Kidney (tissue), 14 donors: ENCODE data around the gene NUDT8. TPM values are rescaled to one million over a fixed set of nuclear protein-coding genes. Genes with fewer than 3 reads are reported as not detected.

ENCODE experiments used
- DNase-seq, 5 donors: peaks; one replicate each; pipeline ENCODE4 v3.0.0-alpha.2; 2013 to 2020
- FAIRE-seq: peaks from 2 replicates; lab custom pipeline; 2012; peaks lifted over from hg19 to GRCh38; lab: Jason Lieb, UNC
- H3K27ac ChIP-seq, 2 donors: one replicate each; pipeline ENCODE4 v1.7.0; 2013; ENCODE audit warnings: low read depth in 2 of 2, low read length in 2 of 2, inconsistent platforms in 1 of 2
- H3K27me3 ChIP-seq: one replicate; pipeline ENCODE4 v1.7.1; 2013; ENCODE audit warnings: low read length, inconsistent platforms; ENCODE audit not compliant: control insufficient read depth, insufficient read depth
- H3K36me3 ChIP-seq, 3 donors: one replicate each; pipeline versions ENCODE4 v1.7.0 to v1.7.1; 2013; ENCODE audit warnings: low read length in 3 of 3, control low read depth in 1 of 3, inconsistent platforms in 1 of 3; ENCODE audit not compliant: insufficient read depth in 3 of 3, control insufficient read depth in 2 of 3
- H3K4me1 ChIP-seq, 3 donors: one replicate each; pipeline versions ENCODE4 v1.7.0 to v1.7.1; 2013; ENCODE audit warnings: low read length in 3 of 3, inconsistent platforms in 1 of 3, low read depth in 1 of 3; ENCODE audit not compliant: control insufficient read depth in 2 of 3, insufficient read depth in 2 of 3
- H3K4me3 ChIP-seq, 3 donors: one replicate each; pipeline versions ENCODE4 v1.7.0 to v1.8.1; 2013; ENCODE audit warnings: low read length in 3 of 3, control low read depth in 1 of 3, inconsistent platforms in 1 of 3
- H3K9ac ChIP-seq, 3 donors: one replicate each; pipeline versions ENCODE4 v1.7.0 to v1.7.1; 2013; ENCODE audit warnings: low read length in 3 of 3, control low read depth in 1 of 3, inconsistent platforms in 1 of 3
- H3K9me3 ChIP-seq, 3 donors: one replicate each; pipeline versions ENCODE4 v1.7.0 to v1.7.1; 2013; ENCODE audit warnings: low read length in 3 of 3, control low read depth in 1 of 3, inconsistent platforms in 1 of 3; ENCODE audit not compliant: control insufficient read depth in 2 of 3, insufficient read depth in 1 of 3
- intact Hi-C: fragments of 100-400 bp; cut with DNase I; formaldehyde crosslinking; loops from one replicate; pipeline ENCODE4 v1.11.1; 2022
- polyA plus RNA-seq: library from polyadenylated mRNA; stranded (reverse); fragments of 350-450 nt; fragmentation: Illumina TruSeq; extraction: RNeasy Lipid Tissue Mini Kit (QIAGEN cat#74804); gene quantifications from one replicate; pipeline ENCODE4 v1.2.3, GENCODE V29; 2014; ENCODE audit warnings: low read depth, low replicate concordance; ENCODE audit not compliant: insufficient read depth
- total RNA-seq: library from RNA; stranded (reverse); fragmentation: NEBNext Ultra II Directional; extraction: Animal tissue kit (Norgen Biotek cat#: 25700); gene quantifications from one replicate; pipeline ENCODE4 v1.2.1, GENCODE V29; 2021
- TF ChIP-seq, protein P1 (sequence below): IDR thresholded peaks from 3 replicates; pipeline ENCODE4 v1.5.1; 2012; ENCODE audit warnings: mild to moderate bottlenecking, moderate library complexity, borderline replicate concordance; ENCODE audit not compliant: insufficient read depth; ENCODE audit errors: extremely low read depth
- donor health status: control.
- donor health status: control.
- donor health status: control.
- donor health status: control.
- donor health status: control.
- donor health status: DM: yes; HTN: yes; CAD: no.
- donor health status: Normal renal cell carcinoma (clear cell type).

The NUDT8 gene
- total and polyA plus RNA-seq, 2 donors from 2014 or later, result 11.9 to 57.0 TPM

DNA sequence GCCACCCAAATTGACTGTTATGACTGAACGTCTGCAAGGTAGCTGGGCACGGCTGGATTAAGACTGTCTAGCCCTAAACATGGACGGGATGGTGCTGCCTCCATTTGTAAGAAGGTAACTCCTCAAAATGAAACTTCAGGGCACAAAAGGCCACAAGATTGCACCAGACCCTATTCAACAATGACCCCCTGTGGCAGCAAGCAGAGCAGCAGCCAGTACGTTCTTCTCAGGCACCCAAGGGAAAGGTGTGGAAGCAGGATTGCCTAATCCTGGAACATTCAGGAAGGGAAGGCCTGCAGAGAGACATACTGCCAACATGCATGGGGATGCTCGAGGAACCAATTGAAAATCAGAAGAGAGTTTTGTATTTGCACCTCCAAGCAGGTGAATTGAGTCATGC is 14.3 kb upstream of the NUDT8 start:
- H3K27me3 ChIP-seq, result no peaks in the 10 kb centered on the region
- intact Hi-C loops, result no loop called here
- H3K9ac ChIP-seq, result no peak overlapping the region
- H3K4me3 ChIP-seq, result no peak overlapping the region
- no peaks in the 10 kb centered on the region for H3K36me3 ChIP-seq
- FAIRE-seq (no peak), DNase-seq (no peak)
- TF ChIP-seq, protein P1, sequence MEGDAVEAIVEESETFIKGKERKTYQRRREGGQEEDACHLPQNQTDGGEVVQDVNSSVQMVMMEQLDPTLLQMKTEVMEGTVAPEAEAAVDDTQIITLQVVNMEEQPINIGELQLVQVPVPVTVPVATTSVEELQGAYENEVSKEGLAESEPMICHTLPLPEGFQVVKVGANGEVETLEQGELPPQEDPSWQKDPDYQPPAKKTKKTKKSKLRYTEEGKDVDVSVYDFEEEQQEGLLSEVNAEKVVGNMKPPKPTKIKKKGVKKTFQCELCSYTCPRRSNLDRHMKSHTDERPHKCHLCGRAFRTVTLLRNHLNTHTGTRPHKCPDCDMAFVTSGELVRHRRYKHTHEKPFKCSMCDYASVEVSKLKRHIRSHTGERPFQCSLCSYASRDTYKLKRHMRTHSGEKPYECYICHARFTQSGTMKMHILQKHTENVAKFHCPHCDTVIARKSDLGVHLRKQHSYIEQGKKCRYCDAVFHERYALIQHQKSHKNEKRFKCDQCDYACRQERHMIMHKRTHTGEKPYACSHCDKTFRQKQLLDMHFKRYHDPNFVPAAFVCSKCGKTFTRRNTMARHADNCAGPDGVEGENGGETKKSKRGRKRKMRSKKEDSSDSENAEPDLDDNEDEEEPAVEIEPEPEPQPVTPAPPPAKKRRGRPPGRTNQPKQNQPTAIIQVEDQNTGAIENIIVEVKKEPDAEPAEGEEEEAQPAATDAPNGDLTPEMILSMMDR, result peak; percentile 12
- H3K27ac ChIP-seq, result no peak overlapping the region
- peaks cover 0 to 13% (median 6%) of the 10 kb centered on the region in 3 donors for H3K4me1 ChIP-seq
- H3K9me3 ChIP-seq, result no peaks in the 10 kb centered on the region

DNA sequence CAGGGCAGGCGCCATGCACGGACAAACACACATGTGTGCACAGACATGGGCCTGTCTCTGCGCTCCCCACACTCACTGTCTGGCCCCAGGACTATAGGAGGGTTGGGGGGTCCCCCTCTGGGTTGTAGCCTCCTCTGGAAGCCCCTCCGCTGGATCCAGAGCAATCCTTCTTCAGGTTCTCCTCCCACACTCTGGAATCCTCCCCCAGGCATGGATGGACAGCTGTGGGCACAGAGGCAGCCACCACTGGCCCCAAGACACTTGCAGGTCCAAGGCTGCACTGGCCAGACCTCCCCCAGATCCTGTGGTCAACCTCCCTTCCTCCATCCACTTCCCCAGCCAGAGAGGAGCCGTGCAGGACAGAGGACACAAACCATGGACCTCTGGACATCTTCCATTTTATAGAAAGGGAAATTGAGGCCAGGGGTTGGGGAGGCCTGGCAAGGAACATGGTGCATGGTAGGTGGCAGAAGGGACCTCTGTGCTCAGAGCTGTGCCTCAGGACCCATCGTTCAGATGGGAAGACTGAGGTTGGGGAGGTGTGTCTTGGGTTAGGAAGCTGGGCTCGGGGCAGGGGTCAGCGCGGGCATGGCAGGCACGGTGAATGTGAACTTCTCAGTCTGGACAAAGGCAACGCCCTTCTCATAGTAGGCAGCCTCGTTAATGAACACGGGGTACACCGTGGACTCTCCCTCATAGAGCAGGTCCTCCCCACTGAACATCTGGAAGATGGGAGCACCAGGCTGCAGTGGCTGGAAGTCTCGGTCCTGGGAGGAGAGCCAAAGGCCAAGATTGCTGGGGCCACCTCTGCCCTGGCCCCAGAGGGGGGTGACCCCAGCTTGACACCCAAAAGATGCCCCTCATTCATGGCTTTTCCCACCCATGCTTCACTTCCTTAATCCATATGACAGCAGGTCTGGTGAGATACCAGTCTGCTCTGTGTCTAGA is 12.7 kb upstream of the NUDT8 start:
- H3K27ac ChIP-seq, result no peak overlapping the region
- no peak overlapping the region for H3K4me3 ChIP-seq
- intact Hi-C loops, result no loop called here
- H3K9ac ChIP-seq, result no peak overlapping the region
- FAIRE-seq (no peak), DNase-seq (peak in 1 of 5 donors; percentile 59)
- TF ChIP-seq, protein P1, result no peak
- H3K4me1 ChIP-seq, result peaks cover 0 to 11% (median 6%) of the 10 kb centered on the region in 3 donors
- H3K9me3 ChIP-seq, result no peaks in the 10 kb centered on the region
- no peaks in the 10 kb centered on the region for H3K36me3 ChIP-seq
- no peaks in the 10 kb centered on the region for H3K27me3 ChIP-seq

DNA sequence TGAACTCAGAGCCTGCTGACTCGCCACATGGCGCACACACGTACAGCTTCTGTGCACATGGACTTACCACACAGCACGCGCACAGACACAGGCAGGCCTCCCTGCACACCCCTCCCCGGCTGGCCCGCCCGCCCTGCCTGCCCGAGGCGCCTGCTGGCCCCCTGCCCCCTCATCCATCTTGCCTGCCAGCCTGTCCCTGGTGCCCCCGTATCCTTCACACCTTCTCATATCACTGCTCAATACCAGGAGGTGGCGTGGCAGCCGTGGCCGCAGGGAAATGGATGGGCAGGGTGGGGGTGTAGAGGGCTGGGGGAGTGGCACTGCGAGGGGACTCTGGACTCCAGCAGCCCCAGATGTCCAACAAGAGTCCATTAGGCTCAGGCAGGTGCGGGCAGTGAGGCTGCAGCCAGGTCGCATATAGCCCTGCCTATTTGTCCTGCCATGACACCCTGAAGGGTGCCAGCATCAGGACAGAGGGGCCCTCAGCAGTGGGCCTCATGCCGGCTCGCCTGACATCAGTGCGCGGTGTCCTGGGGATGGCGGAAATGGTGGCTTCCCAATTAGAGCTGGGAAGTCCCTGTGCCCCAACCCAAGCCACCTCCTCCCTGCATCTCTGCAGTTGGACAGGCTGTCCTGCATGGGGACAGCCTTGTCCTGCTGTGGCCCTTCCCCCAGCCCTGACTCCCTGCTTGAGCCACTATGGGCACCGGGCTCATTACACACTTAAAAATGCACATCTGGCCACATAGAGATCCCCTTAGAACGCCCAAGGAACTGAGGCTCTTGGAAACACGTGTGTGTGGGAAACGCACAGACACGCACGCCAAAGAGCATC is 11.8 kb upstream of the NUDT8 start:
- no peak for FAIRE-seq
- Histone ChIP-seq H3K27me3 (no peaks in the 10 kb centered on the region), H3K4me3 (no peak overlapping the region), H3K9me3 (no peaks in the 10 kb centered on the region), H3K36me3 (no peaks in the 10 kb centered on the region), H3K4me1 (peaks cover 0 to 6% (median 6%) of the 10 kb centered on the region in 3 donors), H3K9ac (no peak overlapping the region), H3K27ac (no peak overlapping the region)
- TF ChIP-seq, protein P1, result no peak
- DNase-seq, result peak in 1 of 5 donors; percentile 62
- intact Hi-C loops, result no loop called here
